HepG2 (cell line): ENCODE measurements around the gene BRMS1. TPM values are rescaled to one million over a fixed set of nuclear protein-coding genes. Genes with fewer than 3 reads are reported as not detected.

ENCODE experiments used
- CENPX ChIP-seq: sonication (generic); formaldehyde crosslinking; IDR thresholded peaks from 2 replicates; pipeline ENCODE4 v1.9.0; 2021; ENCODE audit warnings: mild to moderate bottlenecking, missing genetic modification reagents, moderate library complexity
- EED ChIP-seq: sonication (generic); formaldehyde crosslinking; IDR thresholded peaks from 2 replicates; pipeline ENCODE4 v1.5.0; 2020; ENCODE audit warnings: mild to moderate bottlenecking, missing genetic modification reagents
- FOXM1 ChIP-seq: sonication (generic); formaldehyde crosslinking; IDR thresholded peaks from 2 replicates; pipeline ENCODE4 v1.5.0; 2020; ENCODE audit warnings: missing genetic modification reagents
- ZFP41 ChIP-seq: sonication (generic); formaldehyde crosslinking; IDR thresholded peaks from 2 replicates; pipeline ENCODE4 v1.4.0; 2020; ENCODE audit warnings: mild to moderate bottlenecking, missing genetic modification reagents, borderline replicate concordance
- ZFP90 ChIP-seq: sonication (generic); formaldehyde crosslinking; IDR thresholded peaks from 2 replicates; pipeline ENCODE4 v1.8.0; 2022; ENCODE audit warnings: missing genetic modification reagents, mild to moderate bottlenecking, inconsistent platforms, borderline replicate concordance
- ZNF441 ChIP-seq: sonication (generic); formaldehyde crosslinking; IDR thresholded peaks from 2 replicates; pipeline ENCODE4 v1.7.0; 2021; ENCODE audit warnings: missing genetic modification reagents, borderline replicate concordance
- ZNF589 ChIP-seq: sonication (generic); formaldehyde crosslinking; conservative IDR thresholded peaks from 2 replicates; pipeline ENCODE4 v1.8.0; 2022; ENCODE audit warnings: mild to moderate bottlenecking, moderate library complexity, missing genetic modification reagents
- polyA plus RNA-seq, 8 experiments: library from polyadenylated mRNA; depleted of rRNA in 3 of 8; stranded (reverse) in 7 of 8; unstranded in 1 of 8; fragments of >200 nt; fragmentation: Illumina TruSeq in 4 of 8; extraction: Trizol in 4 of 8; gene quantifications; 2 replicates each; pipeline versions ENCODE4 v1.2.1 to v1.2.3, GENCODE V29; 2011 to 2016; ENCODE audit warnings: low read depth in 4 of 8, missing spikeins in 1 of 8, mixed read lengths in 1 of 8; ENCODE audit not compliant: insufficient read depth in 1 of 8
- total RNA-seq, 5 experiments: library from RNA; depleted of rRNA; stranded (reverse); fragments of >200 nt; fragmentation: Illumina TruSeq; extraction: Trizol; gene quantifications; 2 replicates each; pipeline ENCODE4 v1.2.3, GENCODE V29; 2016; ENCODE audit warnings: low read depth in 1 of 5
- TF ChIP-seq, protein P1 (sequence below): sonication (generic); formaldehyde crosslinking; IDR thresholded peaks from 2 replicates; pipeline ENCODE4 v1.5.1; 2020; ENCODE audit warnings: mild to moderate bottlenecking, missing genetic modification reagents, moderate library complexity
- TF ChIP-seq, protein P2 (sequence below): sonication (generic); formaldehyde crosslinking; conservative IDR thresholded peaks from 2 replicates; pipeline ENCODE4 v1.4.0; 2020; ENCODE audit warnings: missing genetic modification reagents
- TF ChIP-seq, protein P3 (sequence below): sonication (generic); formaldehyde crosslinking; IDR thresholded peaks from 2 replicates; pipeline ENCODE4 v1.4.0; 2020; ENCODE audit warnings: missing genetic modification reagents
- TF ChIP-seq, protein P4 (sequence below): sonication (generic); formaldehyde crosslinking; IDR thresholded peaks from 2 replicates; pipeline ENCODE4 v1.9.0; 2021; ENCODE audit warnings: missing genetic modification reagents, mild to moderate bottlenecking, borderline replicate concordance
- TF ChIP-seq, protein P5 (sequence below): sonication (generic); formaldehyde crosslinking; IDR thresholded peaks from 2 replicates; pipeline ENCODE4 v1.9.0; 2021; ENCODE audit warnings: mild to moderate bottlenecking, missing genetic modification reagents

BRMS1 gene
- total and polyA plus RNA-seq, 2 of the 13 experiments (the other 11 are each of a cell fraction or from before 2014, with no cell fraction given): 15.8 to 55.7 TPM

DNA sequence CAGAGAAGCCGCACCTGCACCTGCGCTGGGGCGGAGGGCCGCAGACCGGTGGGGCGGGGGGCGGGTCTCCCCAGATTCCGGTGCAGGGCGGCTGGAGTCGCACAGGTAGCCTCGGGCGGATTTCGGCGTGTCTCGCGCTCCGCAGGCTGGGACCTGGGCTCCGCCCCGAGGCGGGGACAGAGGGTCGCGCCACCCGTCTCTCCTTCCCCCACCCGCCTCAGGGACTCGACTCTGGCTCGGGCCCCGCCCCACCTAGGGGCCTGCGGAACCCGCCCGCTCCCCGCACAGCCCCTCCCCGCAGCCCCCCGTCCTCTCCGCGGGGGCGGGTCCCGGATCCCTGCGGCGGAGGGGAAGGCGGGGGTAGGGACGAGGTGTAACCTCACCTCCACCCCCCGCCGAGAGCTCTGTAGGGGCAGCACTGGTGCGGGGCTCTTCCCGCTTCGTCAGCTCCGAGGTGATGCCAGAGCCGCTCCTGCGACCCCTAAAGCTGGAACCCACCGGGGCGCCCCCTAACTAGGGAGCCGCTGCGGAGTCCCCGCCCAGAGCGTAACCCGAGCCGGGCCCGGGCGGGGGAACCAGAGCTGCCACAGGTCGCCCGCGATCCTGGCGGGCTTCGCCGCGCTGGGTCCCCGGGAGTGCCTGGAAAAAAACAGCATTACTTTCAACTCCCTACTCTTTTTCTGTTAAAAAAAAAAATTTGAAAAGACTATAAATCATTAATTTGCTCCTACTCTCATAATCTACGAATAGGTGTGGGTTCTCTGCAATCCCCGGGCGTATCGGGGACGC is 26.9 kb upstream of the BRMS1 start, which contains the start of gene SLC29A2 (continued):
- TF ChIP-seq CENPX (CRISPR knock-in tag) (no peak), ZFP90 (CRISPR knock-in tag) (no peak), FOXM1 (CRISPR knock-in tag) (no peak), ZNF441 (CRISPR knock-in tag) (peak; percentile 100), ZNF589 (CRISPR knock-in tag) (no peak), ZFP41 (CRISPR knock-in tag) (no peak), EED (CRISPR knock-in tag) (no peak)
- TF ChIP-seq, protein P1, sequence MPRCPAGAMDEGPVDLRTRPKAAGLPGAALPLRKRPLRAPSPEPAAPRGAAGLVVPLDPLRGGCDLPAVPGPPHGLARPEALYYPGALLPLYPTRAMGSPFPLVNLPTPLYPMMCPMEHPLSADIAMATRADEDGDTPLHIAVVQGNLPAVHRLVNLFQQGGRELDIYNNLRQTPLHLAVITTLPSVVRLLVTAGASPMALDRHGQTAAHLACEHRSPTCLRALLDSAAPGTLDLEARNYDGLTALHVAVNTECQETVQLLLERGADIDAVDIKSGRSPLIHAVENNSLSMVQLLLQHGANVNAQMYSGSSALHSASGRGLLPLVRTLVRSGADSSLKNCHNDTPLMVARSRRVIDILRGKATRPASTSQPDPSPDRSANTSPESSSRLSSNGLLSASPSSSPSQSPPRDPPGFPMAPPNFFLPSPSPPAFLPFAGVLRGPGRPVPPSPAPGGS (CRISPR knock-in tag): no peak
- TF ChIP-seq, protein P2, sequence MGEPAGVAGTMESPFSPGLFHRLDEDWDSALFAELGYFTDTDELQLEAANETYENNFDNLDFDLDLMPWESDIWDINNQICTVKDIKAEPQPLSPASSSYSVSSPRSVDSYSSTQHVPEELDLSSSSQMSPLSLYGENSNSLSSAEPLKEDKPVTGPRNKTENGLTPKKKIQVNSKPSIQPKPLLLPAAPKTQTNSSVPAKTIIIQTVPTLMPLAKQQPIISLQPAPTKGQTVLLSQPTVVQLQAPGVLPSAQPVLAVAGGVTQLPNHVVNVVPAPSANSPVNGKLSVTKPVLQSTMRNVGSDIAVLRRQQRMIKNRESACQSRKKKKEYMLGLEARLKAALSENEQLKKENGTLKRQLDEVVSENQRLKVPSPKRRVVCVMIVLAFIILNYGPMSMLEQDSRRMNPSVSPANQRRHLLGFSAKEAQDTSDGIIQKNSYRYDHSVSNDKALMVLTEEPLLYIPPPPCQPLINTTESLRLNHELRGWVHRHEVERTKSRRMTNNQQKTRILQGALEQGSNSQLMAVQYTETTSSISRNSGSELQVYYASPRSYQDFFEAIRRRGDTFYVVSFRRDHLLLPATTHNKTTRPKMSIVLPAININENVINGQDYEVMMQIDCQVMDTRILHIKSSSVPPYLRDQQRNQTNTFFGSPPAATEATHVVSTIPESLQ (CRISPR knock-in tag): no peak
- TF ChIP-seq, protein P3, sequence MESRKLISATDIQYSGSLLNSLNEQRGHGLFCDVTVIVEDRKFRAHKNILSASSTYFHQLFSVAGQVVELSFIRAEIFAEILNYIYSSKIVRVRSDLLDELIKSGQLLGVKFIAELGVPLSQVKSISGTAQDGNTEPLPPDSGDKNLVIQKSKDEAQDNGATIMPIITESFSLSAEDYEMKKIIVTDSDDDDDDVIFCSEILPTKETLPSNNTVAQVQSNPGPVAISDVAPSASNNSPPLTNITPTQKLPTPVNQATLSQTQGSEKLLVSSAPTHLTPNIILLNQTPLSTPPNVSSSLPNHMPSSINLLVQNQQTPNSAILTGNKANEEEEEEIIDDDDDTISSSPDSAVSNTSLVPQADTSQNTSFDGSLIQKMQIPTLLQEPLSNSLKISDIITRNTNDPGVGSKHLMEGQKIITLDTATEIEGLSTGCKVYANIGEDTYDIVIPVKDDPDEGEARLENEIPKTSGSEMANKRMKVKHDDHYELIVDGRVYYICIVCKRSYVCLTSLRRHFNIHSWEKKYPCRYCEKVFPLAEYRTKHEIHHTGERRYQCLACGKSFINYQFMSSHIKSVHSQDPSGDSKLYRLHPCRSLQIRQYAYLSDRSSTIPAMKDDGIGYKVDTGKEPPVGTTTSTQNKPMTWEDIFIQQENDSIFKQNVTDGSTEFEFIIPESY (CRISPR knock-in tag): no peak
- TF ChIP-seq, protein P4, sequence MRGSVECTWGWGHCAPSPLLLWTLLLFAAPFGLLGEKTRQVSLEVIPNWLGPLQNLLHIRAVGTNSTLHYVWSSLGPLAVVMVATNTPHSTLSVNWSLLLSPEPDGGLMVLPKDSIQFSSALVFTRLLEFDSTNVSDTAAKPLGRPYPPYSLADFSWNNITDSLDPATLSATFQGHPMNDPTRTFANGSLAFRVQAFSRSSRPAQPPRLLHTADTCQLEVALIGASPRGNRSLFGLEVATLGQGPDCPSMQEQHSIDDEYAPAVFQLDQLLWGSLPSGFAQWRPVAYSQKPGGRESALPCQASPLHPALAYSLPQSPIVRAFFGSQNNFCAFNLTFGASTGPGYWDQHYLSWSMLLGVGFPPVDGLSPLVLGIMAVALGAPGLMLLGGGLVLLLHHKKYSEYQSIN (CRISPR knock-in tag): no peak
- TF ChIP-seq, protein P5, sequence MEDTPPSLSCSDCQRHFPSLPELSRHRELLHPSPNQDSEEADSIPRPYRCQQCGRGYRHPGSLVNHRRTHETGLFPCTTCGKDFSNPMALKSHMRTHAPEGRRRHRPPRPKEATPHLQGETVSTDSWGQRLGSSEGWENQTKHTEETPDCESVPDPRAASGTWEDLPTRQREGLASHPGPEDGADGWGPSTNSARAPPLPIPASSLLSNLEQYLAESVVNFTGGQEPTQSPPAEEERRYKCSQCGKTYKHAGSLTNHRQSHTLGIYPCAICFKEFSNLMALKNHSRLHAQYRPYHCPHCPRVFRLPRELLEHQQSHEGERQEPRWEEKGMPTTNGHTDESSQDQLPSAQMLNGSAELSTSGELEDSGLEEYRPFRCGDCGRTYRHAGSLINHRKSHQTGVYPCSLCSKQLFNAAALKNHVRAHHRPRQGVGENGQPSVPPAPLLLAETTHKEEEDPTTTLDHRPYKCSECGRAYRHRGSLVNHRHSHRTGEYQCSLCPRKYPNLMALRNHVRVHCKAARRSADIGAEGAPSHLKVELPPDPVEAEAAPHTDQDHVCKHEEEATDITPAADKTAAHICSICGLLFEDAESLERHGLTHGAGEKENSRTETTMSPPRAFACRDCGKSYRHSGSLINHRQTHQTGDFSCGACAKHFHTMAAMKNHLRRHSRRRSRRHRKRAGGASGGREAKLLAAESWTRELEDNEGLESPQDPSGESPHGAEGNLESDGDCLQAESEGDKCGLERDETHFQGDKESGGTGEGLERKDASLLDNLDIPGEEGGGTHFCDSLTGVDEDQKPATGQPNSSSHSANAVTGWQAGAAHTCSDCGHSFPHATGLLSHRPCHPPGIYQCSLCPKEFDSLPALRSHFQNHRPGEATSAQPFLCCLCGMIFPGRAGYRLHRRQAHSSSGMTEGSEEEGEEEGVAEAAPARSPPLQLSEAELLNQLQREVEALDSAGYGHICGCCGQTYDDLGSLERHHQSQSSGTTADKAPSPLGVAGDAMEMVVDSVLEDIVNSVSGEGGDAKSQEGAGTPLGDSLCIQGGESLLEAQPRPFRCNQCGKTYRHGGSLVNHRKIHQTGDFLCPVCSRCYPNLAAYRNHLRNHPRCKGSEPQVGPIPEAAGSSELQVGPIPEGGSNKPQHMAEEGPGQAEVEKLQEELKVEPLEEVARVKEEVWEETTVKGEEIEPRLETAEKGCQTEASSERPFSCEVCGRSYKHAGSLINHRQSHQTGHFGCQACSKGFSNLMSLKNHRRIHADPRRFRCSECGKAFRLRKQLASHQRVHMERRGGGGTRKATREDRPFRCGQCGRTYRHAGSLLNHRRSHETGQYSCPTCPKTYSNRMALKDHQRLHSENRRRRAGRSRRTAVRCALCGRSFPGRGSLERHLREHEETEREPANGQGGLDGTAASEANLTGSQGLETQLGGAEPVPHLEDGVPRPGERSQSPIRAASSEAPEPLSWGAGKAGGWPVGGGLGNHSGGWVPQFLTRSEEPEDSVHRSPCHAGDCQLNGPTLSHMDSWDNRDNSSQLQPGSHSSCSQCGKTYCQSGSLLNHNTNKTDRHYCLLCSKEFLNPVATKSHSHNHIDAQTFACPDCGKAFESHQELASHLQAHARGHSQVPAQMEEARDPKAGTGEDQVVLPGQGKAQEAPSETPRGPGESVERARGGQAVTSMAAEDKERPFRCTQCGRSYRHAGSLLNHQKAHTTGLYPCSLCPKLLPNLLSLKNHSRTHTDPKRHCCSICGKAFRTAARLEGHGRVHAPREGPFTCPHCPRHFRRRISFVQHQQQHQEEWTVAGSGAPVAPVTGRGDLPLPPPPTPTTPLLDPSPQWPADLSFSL (CRISPR knock-in tag): no peak
